GM18951 (cell line): ENCODE measurements around the gene SERPINB5.

Source experiments
- POLR2A ChIP-seq: IDR thresholded peaks from 4 replicates; pipeline ENCODE4 v1.6.1; 2011; ENCODE audit warnings: mild to moderate bottlenecking; ENCODE audit not compliant: insufficient read length, insufficient read depth; ENCODE audit errors: extremely low read depth
- in situ Hi-C: fragments of 300-500 bp; cut with MboI; formaldehyde crosslinking; loops from one replicate; pipeline ENCODE4 v1.12.0; 2022; ENCODE audit warnings: low sequenced_read_pairs, mixed read lengths, inconsistent platforms; ENCODE audit not compliant: unreplicated experiment

SERPINB5 gene

DNA sequence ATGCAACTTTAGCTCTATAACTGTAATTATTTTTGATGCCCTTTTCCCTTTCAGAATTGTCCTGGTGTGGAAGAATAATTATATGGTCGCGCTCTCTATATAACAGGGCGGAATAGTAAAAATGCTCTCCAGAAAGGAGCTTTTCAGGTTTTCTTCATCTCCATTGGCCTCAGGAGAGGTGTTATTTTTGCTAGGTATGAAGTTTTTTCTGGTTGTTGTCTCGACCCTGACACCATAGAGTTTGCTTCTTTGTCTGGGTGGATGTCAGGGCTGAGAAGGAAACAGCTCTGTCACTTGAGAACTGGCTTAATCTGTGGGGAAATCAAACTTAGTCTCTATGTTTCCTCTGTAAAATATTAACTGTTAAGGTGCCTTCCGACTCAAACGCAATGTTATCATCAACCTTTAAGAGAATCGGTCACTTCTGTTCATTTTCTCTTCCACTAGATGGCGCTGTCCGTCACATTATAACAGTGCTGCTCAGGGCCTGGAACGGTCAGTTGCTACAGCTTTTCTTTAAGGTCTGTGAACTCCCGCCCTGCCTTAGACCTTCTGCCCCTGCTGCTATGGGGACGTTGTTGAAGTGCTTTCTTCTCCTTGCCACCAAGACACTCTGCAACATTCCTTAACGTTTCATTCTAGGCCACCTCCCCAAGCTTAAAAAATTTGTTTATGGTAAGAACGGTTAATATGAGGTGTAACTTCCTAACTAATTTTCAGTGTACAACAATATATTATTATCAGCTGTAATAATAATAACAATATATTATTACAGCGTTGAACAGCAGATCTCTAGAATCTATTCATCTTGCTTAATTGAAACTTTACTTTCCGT is 41.6 kb downstream of the SERPINB5 start:
- in situ Hi-C loops = no loop called here
- TF ChIP-seq POLR2A = no peak

DNA sequence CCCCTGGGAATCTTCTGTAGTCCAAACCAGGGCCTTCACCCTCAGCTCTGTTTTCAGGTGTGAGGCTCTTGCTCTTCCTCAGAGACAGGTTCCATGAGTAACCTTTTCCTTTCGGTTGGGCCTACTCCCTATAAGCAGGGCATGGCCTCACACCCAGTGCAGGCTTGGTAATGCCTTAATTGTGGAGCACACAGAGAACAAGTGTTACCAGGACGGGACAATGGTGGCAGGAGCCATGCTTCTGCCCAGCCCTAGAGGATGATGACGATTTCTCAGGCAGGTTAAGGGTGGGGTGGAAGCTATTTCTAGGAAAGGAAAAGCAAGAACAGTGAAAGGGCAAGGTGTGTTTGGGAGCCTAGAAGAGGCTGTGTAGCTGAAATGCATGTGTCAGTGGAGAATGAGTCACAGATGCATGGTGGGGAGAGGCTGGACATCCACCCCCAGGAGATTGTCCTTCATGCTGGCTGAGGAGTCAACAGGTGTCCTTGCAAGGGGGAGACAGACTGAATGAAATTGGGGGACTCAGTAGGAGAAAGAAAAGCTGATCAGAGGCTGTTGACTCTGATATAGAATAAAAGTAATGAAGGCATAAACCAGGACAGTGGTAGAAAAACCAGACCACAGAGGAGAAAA is 43.4 kb downstream of the SERPINB5 start:
- in situ Hi-C loops = loop anchor here (10.0 kb wide), 1 partner anchor 325 kb away; no protein-coding TSS in a partner anchor
- no peak for TF ChIP-seq POLR2A

DNA sequence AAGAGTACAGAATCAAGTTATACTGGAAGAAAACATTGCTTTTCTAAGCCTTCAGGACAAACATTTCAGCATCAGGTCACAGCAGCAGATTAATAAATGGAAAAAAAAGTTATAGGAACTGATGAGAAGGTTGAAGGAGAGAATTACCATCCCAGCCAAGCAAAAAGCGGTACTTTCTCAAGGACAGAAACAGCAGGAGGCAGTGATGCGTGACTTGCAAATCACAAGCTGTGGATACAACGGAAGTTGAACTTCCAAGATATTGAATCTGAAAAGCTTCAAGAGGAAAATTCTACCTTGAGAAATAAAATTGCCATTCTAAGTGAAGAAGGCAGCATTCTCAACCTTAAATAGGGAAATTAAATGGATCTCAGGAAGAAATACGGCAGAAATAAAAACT is 46.9 kb downstream of the SERPINB5 start:
- in situ Hi-C loops = loop anchor here (10.0 kb wide), 1 partner anchor 321 kb away; no protein-coding TSS in a partner anchor
- TF ChIP-seq POLR2A = no peak

DNA sequence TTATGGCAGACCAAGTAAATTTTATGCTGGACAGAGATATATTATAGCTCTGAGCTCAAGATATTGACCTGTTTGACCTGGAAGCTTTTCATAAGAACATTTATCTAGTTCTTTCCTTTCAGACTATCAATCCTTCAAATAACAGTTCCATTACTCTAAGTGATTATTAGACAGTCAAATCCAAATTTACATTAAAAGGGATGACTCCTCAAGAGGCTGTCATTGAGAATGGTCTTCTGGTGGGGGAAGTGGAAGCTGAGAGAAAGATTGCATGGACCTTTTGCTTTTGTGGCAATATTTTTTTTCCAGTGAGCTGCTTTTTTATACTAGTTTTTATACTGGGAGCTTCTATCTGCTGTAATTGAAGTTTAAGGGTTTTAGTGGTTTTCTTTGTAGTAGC is 50.5 kb downstream of the SERPINB5 start:
- in situ Hi-C loops = loop anchor here (10.0 kb wide), 1 partner anchor 318 kb away; no protein-coding TSS in a partner anchor
- no peak for TF ChIP-seq POLR2A

DNA sequence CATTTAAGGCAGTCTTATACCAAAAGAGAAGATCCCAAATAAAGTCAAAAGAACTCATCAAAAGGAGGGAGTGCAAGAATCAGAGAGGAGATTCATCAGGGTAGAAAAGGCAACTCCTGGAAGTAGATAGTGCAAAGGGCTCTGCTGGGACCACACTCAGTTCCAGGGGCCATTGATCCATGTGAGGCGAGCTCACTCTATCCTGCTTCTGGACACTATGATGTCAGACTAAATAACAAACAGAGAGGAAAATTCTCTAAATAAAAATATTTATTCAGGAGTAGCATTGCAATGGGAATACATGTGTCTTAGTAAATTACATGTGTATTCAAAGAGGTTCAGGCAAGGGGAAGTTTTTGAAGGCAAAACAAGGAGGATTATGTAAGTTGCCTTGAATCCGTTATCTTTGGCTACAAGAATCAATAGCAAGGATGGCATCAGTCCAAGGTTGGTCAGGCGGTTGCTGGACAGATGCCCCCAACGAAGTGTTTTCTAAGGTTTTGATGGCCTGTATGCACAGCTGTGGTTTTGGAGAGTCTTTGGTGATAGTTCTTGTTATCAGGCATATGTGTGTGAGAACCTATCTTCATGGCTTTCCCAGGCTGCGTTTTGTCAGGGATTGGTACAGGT is 52.2 kb downstream of the SERPINB5 start:
- no peak for TF ChIP-seq POLR2A
- in situ Hi-C loops = loop anchor here (10.0 kb wide), 1 partner anchor 316 kb away; no protein-coding TSS in a partner anchor

DNA sequence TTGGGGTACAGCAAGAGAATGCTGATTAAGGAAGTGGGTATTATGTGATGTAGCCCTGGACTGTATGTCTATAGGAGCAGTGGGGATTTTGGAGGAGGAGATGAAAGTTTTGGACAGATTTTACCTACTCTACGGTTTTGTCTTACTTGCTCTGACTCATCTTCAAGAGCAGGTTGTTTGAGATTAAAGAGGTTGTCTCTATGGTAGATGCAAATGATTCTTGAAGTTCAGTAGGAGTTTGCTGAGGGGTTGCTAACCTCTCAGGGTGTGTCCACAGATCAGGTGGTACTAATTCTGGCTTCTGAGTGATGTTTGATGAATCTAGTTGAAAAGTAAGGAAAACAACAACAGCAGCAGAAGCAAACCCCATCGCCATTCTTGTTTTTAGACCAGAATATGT is 55.7 kb downstream of the SERPINB5 start:
- in situ Hi-C loops = no loop called here
- no peak for TF ChIP-seq POLR2A

DNA sequence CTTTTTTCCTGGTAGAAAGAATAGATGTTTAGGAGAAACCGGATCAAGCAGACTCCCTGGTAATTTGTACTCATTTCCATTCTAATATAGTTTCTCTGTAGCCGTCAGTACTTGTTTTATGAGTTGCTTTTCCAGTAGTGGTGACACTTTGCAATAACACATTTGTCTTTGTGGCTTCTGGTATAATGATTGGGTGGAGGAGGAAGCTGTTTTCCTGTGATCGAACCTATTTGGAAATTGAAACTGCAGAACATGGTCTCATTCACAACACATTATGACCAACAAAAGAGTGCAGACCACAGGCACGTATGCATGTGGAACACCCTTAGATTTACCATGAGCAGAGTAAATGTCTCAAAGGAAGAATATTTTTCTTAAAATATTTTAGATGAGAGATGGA is 57.9 kb downstream of the SERPINB5 start:
- in situ Hi-C loops = no loop called here

DNA sequence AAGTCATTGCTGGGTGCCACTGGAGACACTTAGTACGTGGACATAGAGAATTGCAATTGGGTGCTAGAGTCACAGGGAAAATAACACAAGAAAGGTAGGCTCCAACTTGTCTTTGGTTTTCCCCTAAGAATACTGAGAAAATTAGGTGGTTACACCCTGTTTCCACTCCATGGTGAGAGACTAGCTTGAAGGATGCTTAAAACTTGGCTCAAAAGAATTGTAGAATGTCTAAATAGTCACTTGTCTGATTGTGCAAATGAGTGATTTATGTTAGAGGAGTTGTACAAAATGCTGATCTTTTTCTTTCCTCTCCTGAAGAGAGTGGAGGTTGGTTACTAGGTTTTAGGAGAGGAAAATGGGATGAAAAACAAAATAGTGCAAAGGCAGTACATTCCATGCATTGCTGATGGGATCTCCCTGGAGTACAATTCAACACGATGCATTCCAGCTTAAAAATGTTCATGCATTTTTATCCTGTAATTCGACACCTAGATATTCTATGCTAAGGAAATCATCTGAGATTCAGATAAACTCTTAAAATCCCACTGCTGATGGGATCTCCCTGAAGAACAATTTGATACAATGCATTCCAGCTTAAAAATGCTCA is 63.2 kb downstream of the SERPINB5 start:
- no peak for TF ChIP-seq POLR2A

More for the DNA sequence above, 57.9 kb downstream of the SERPINB5 start:
- TF ChIP-seq POLR2A = no peak

DNA sequence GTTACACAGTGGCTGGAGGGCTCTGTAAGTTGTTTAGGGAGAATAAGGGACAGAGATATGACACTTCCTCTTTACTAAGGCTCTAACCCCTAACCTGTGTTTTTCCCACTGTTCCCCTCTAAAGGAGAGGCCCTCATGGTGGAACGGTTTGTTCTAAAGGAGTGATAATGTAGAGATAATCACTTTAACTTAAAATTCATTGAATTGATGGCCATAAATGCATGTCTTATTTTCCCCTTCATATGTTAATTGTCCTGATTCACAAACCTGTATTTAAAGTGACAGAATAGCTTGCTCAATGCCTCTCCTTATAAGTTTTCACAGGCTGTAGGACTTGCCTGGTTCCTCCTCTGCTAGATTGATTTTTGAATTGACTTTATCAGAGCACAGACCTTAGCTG is 65.3 kb downstream of the SERPINB5 start, which contains the start of gene SERPINB12:
TSS of gene SERPINB12 (plus strand) at position 301 of the 400 bp plus-strand sequence. CDS start 13,791 bp downstream, outside the sequence.
- in situ Hi-C loops = no loop called here
- TF ChIP-seq POLR2A = no peak

More for the DNA sequence above, 63.2 kb downstream of the SERPINB5 start:
- in situ Hi-C loops = no loop called here

DNA sequence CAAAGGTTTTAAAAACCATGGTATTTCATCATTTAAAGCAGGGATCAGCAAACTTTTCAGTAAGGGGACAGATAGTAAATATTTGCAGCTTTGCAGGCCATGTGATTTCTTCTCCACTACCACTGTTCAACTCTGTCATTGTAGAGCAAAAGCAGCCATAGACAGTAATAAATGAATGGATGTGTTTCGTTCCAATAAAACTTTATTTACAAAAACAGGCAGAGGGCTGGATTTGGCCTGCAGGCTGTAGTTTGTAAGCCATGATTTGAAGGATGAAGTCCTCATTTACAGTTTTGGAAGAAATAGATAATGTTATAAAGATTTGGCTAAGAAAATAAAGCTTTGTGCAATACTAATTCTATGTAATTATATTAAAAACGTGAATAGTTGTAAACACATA is 67.3 kb downstream of the SERPINB5 start:
- in situ Hi-C loops = no loop called here
- TF ChIP-seq POLR2A = no peak

DNA sequence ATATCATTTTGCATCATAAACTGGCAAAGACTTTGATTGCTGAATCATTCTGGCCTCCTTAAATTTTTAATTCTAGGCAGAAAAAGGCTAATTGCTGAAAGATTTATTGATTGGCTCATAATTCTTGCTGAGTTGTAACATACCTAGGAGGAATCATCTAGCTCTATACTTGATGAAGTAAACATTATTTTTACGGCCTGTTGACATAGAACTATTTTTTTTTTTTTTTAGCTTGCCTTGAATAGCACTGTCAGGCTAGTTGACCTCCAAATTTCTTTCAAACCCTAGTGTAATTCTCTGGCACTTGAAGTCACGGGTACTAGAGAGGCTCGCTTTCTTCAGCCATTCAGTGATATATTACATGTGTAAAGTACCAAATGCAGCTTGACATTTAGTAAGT is 68.2 kb downstream of the SERPINB5 start:
- in situ Hi-C loops = no loop called here
- no peak for TF ChIP-seq POLR2A

DNA sequence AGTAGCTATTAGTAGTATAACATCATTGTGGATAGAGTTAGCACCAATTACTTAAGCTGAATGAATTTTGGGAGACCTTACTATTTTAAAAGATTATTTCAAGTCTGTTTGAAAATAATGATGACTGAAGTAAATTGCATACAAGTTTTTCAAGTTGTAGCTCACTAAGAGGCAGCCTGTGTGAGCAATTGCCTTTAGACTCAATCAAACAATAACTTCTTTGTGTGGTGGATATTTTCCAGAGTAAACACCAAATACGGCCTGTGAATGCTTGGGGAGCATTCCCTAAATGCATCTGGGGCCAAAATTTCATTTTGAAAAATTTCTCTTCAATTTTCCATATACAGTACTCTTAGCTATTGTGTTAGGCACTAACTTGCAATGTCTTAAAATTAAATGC is 73.3 kb downstream of the SERPINB5 start:
- in situ Hi-C loops = no loop called here
- TF ChIP-seq POLR2A = no peak

DNA sequence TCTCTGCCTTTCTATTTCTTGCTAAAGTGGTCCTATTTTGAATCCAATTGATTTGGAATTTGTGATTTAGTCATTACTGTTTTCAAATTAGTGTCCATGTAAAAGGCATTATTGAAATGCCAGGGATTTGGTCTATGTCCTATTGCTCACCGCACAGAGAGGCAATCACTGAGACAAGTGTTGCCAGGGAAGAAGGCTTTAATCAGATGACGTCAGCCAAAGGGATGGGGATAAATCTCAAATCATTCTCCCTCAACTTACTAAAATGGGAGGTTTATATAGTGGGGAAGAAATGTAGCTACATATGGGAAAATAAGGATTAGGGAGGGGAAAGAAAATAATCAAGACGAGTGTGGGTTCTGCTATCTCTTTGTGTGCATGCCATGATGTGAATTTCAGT is 75.0 kb downstream of the SERPINB5 start:
- no peak for TF ChIP-seq POLR2A
- in situ Hi-C loops = no loop called here
